Cardiac fibroblast (primary cell): ENCODE measurements around the gene ABHD2.

Source experiments
- DNase-seq, 2 donors: peaks; one replicate each; pipeline versions ENCODE4 v3.0.0 to v3.0.0-alpha.2; 2010; ENCODE audit warnings: low read depth in 2 of 2
- H3K4me3 ChIP-seq, 2 donors: replicated peaks in 1 of 2; 1 replicate in 1 of 2; 2 replicates in 1 of 2; pipeline ENCODE4 v1.5.1; 2011; ENCODE audit warnings: low read depth in 2 of 2, low read length in 2 of 2, mild to moderate bottlenecking in 2 of 2, moderate library complexity in 1 of 2
- TF ChIP-seq, protein P1 (sequence below): IDR thresholded peaks from one replicate; pipeline ENCODE4 v1.5.1; 2011; ENCODE audit warnings: low read depth, mild to moderate bottlenecking, low read length, inconsistent platforms

The ABHD2 gene

DNA sequence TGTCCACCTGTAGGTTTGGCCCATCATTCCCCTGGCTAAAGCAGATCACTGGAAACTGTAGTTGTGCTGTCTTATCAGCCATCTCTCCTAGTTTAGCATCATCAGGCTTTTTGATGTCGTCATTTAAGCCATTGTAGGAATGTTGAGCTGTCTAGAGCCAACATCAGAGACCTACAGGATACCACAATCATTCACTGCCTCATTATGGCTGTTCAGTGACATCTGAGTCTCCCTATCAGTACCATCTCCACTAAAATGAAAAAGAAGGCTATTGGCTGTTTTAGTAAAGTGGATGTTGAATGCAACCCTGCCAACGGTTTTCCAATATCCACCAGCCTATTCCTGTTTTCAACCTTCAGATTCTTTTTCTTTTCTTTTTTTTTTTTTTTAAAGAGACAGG is 103.9 kb downstream of the ABHD2 start:
- TF ChIP-seq, protein P1, sequence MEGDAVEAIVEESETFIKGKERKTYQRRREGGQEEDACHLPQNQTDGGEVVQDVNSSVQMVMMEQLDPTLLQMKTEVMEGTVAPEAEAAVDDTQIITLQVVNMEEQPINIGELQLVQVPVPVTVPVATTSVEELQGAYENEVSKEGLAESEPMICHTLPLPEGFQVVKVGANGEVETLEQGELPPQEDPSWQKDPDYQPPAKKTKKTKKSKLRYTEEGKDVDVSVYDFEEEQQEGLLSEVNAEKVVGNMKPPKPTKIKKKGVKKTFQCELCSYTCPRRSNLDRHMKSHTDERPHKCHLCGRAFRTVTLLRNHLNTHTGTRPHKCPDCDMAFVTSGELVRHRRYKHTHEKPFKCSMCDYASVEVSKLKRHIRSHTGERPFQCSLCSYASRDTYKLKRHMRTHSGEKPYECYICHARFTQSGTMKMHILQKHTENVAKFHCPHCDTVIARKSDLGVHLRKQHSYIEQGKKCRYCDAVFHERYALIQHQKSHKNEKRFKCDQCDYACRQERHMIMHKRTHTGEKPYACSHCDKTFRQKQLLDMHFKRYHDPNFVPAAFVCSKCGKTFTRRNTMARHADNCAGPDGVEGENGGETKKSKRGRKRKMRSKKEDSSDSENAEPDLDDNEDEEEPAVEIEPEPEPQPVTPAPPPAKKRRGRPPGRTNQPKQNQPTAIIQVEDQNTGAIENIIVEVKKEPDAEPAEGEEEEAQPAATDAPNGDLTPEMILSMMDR = no peak
- DNase-seq = no peak
- H3K4me3 ChIP-seq = no peak overlapping the region

DNA sequence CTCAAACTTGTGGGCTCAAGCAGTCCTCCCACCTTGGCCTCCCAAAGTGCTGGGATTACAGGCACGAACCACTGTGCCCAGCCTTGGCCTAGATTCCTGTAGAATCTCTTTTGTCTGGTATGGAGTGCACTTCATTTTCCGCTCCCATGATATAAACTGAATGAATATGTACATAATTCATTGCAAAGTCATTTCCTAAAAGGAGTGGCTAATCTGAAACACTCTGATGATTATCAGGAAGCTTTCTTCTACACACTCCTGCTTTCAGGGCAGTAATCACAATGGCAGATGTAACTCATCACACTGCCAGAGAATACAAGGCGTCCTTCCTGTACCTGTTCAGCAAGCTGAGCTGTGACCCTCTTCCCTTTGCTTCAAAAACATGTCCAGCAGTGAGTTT is 104.5 kb downstream of the ABHD2 start:
- TF ChIP-seq, protein P1 = no peak
- DNase-seq = peak; percentile 30 to 73
- H3K4me3 ChIP-seq = no peak overlapping the region

DNA sequence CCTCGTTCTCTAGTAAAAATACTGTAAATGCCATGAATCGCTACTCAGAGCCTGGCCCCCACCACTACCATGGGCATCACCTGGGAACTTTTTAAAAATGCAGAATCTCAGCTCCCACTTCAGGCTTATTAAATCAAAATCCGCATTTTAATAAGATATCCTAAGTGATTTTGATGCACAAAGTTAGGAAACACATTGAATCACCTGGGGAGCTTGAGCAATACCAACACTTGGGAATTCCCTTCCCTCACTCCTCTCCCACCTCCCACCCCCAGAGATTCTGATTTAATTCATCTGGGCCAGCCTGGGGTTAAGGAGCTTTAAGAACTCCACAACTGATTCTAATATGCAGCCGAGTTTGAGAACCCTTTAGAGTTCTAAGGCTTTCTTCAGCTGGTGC is 106.4 kb downstream of the ABHD2 start:
- no peak for DNase-seq
- no peak overlapping the region for H3K4me3 ChIP-seq
- TF ChIP-seq, protein P1 = no peak

DNA sequence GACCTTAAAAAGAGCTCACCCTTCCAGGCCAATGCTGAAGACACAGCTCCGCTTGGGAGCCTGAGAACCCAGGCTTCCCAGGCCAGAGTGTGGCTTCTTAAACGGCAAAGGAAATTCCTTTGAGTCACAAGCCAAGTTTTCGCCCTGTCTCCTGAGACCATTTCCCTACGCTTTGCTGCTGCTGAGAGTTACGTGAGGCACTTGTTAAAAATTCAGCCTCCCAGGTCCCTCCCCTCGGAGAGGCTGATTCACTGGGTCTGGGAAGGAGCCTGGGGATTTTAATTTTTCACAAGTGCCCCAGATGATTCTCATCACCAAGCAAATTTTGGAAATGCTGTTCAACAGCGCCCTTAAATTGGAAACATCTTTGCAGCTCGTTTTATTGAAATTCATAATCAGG is 107.6 kb downstream of the ABHD2 start:
- TF ChIP-seq, protein P1 = no peak
- no peak overlapping the region for H3K4me3 ChIP-seq
- peak; percentile 80 to 96 for DNase-seq

DNA sequence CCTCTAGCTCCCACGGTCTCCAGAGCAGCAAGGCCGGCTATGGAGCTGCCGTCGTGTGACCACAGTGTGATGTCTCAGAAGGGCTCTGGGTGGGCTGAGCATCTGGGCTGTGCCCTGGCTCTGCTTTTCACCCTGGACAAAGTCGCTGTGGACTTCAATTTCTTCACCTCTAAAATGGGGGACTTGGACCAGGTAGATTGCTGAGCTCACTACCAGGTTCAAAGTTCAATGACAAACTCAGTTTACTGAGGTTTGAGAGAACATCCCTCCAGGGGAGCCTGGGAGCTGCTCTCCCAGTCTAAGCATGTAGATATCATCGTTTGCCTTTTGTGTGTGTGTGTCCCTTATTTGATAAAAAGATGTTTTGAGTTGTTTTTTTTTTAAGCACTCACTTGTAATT is 108.0 kb downstream of the ABHD2 start:
- H3K4me3 ChIP-seq = no peak overlapping the region
- no peak for DNase-seq
- TF ChIP-seq, protein P1 = no peak

DNA sequence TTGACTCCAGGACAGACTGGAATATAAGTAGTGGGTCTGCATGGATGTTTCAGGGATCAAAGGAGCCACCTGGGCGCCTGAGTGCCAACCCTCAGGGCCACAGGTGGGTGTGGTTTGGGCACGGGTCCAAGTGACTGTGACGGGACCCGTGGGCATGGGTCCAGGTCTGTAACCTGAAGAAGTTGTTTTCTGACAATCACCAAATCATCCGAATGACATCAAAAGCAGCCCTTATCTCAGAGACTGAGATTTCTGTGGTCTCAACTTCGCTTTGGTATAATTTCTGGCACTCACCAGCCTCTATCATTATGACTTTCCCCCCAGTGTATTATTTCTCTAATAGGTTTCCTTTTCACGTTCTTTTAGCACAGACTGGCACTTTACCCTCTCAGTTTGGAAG is 108.7 kb downstream of the ABHD2 start:
- TF ChIP-seq, protein P1 = no peak
- no peak overlapping the region for H3K4me3 ChIP-seq
- no peak for DNase-seq

DNA sequence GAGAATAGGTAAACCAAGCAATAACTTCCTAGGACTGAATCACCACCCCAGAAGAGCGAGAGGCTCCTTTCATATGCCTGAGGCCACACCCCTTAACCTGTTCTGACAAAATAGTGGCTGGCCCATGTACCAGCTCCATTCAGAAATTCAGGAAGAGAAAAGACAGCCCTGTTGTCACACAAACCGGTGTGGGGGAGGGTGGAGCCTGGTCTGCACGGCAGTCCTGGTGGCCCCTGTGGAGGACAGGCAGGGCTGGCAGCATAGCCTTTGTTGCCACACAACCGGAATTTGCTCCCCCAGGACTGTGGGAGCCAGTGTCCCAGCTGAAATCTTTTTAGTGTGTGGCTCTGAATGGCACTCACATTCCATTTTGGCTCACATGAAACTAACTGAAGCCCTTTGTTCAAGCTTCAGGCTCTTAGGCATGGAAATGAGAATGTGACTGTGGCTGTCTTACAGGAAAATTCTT is 109.3 kb downstream of the ABHD2 start:
- no peak for DNase-seq
- TF ChIP-seq, protein P1 = no peak
- no peak overlapping the region for H3K4me3 ChIP-seq
